ENCODE results near the gene ZCRB1.

DNA sequence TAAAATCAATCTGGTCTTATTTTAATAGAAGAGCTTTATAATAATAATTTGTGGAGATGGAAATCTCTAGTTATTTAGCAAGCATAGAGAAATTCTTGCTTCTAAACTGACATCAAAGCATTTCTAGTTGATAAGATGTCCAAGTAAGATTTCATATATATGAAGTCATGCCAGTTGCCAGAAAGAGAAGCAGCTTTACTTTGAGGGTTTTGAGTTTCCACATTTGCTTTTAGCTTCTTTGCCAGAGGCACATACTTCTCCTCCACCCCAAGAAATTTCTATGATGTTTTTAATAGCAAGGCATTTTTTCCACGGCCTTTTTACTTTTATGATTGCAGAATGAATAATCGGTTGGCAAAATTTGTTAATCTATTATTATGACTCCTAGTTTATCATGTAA, 63.6 kb downstream of the ZCRB1 start:
- TF ChIP-seq POLR2A (IDR thresholded peaks at IDR 0.05; ENCODE audit: low read depth, low read length) (no peak), POLR2AphosphoS5 (IDR thresholded peaks at IDR 0.05; ENCODE audit: low read depth, low read length) (no peak)
